HG02884 (cell line): ENCODE measurements around the gene OPRL1.

Source experiments
- ATAC-seq: cut with Tn5 transposase; IDR thresholded peaks from one replicate; pipeline ENCODE4 v1.9.1; 2021; ENCODE audit warnings: mild to moderate bottlenecking, moderate library complexity; ENCODE audit not compliant: unreplicated experiment

OPRL1 gene

DNA sequence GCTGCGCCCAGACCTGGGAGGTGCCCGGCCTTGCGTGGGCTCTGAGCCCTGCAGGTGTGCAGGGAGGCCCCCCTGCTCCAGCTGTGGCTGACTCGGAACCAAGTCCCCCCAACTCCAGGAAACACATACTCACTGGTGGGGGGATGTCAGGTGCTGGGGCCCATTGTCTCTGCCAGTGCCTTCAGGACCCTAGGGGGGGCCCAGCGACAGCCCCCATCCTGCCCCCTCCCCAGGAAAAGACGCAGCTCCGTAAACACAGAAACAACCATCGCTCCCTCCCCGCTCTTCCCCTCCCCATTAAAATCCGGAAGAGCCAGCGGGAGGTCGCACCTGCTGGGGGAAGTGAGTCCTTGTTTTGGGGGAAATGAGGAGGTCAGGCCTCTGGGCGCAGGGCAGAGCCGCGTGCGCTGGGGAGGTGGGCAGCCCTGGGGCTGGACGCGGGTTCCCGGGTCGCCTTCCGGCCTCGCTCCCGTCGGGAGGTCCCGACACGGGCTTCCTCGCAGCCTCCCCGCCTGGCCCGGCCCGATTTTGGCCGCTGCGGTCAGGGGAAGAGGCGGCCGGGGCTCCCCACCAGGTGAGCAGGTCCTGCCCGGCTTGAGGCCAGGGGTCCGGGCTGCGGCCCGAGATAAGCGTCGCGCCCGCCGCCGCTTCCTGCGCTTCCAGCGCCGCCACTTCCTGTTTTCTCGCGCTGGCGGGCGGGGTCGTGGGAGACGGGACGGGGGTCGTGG lies 37.7 kb upstream of the OPRL1 start:
- no peak for ATAC-seq

DNA sequence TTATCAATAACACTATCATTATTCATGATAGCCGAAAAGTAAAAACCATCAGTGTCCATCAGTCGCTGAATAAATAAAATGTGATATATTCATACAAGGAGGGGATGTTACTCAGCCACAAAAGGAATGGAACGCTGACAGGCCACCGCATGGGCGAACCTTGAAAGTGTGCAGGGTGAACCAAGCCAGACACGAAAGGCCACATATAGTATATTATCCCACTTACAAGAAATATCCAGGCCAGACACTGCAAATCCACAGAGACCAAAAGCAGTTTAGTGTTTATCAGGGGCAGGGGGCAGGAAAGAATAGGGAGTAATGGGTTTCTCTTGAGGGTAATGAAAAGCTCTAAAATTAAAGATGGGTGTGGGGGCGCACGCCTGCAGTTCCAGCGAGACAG lies 36.1 kb upstream of the OPRL1 start:
- no peak for ATAC-seq

DNA sequence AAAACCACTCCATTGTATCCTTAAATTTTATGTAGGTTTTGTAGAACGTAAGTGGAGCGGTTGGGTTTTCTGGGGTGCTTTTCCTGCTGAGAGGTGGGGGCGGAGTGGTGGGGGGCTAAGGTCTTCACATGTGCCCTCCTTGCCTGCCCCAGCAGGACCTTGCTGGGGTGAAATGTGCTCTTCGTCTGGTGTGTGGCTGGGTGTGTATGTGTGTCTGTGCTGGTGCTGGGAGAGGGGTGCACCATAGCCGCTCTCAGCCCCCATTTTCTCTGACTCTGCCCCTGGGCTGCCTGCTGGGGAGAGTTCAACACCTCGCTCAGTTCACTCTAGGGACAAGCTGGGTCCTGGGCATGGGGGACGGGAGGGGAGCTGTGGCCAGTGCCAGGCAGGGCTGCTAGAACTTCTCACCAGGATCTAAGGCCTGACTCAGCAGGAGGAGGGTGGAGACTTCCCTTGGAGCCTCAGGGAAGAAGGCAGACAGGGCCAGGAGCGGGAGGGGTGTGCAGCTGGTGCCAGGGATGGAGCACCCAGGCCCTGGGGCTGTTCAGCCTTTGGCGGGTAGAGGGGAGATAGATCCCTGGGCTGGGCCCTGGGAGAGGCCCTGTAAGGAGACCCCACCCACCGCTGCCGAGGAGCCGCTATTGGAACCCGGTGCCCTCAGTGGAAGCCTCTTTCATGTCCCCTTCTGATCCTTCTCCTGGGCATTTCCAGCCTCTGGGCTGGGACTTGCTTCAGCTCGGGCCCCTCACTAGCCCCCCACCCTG lies 35.2 kb upstream of the OPRL1 start:
- no peak for ATAC-seq

DNA sequence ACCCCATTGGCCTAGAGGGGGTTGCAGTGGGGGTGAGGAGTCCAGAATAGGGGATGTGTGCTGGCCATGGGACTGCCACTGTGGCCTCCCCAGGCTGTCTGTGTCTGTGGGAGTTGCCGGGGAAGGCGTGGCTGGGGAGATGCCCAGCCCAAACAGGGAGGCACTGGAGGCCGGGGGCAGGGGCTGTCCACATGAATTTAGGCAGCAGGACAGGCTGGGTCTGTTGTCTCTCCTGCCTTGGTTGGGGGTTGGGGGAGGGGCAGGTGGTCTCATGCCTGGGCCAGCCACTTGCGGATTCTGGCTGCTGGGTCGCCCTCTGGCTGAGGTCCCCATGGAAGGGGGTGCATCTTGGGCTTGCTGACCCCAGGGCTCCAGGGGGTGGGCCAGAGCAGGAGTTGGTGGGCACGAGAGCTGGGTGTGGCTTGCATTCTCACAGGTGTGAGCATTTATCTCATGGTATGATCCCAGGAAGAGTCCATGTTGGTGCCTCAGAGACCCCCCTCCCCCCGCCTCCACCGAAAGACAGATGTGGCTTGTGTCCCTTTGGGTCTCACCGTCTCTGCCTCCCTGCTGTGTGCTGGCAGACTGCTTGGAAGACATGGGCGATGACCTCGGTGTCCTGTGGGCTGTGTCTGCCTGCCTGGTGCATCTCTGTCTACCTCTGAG lies 34.4 kb upstream of the OPRL1 start:
- no peak for ATAC-seq

DNA sequence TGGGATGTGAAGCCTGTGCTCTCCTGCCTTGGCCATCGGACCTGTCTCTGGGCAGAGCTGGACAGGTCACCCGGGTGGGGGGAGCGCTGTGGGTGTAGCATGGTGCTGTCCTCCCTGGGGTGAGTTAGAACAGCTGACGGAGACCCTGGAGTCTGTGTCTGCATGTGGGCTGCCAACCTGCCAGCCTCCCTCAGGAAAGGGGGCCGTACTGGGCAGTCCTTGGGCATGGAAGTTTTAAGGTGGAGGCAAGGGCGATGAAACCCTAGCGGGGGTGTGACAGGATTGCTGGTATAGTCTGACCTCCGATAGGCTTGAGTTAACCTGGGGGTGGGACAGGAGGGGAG lies 32.9 kb upstream of the OPRL1 start:
- ATAC-seq = no peak

DNA sequence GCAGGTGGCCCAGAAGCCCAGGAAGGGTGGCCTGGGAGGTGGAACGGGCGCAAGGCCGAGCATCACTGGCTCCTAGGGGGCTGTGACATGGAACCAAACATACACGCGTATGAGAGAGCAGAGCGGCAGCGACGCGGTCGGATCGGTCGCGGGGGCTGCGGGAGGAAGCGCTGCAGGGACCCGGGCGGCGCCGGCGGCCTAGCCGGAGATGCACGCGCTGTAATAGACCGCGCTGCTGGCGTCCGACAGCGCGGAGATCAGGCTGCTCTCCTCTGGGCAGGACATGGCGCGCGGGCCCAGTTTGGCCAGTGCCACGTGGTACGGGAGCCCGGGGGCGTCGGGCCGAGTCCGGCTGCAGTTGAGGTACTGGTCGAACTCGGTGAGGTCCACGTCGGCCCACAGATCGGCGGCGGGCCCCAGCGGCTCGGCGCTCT lies 31.9 kb upstream of the OPRL1 start:
- ATAC-seq = no peak

DNA sequence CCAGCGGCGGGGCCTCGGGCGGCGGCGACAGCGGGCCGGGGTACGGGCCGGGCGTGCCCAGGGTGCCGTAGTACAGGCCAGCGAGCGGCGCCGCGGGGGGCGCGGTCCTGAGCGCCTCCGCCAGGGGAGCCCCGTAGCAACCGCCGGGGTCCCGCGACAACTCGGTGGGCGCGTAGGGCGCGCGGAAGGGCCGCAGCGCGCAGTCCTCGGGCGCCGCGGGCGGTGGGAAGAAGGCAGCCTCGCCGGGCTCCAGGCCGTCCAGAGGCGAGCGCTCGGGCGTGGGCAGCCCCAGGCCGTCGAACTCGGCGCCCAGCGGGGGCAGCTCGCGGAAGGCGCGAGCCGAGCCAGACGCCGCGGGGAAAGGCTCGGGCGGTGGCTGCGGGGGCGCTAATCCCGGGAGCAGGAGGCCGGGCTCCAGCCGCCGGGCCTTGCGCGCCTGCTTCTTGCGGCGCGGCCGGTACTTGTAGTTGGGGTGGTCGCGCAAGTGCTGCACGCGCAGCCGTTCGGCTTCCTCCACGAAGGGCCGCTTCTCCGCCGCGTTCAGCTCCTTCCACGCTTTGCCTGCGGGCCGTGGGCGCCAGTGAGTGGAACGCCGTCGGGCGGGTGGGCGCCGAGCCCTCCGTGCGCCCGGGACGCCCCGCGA lies 31.4 kb upstream of the OPRL1 start:
- no peak for ATAC-seq

DNA sequence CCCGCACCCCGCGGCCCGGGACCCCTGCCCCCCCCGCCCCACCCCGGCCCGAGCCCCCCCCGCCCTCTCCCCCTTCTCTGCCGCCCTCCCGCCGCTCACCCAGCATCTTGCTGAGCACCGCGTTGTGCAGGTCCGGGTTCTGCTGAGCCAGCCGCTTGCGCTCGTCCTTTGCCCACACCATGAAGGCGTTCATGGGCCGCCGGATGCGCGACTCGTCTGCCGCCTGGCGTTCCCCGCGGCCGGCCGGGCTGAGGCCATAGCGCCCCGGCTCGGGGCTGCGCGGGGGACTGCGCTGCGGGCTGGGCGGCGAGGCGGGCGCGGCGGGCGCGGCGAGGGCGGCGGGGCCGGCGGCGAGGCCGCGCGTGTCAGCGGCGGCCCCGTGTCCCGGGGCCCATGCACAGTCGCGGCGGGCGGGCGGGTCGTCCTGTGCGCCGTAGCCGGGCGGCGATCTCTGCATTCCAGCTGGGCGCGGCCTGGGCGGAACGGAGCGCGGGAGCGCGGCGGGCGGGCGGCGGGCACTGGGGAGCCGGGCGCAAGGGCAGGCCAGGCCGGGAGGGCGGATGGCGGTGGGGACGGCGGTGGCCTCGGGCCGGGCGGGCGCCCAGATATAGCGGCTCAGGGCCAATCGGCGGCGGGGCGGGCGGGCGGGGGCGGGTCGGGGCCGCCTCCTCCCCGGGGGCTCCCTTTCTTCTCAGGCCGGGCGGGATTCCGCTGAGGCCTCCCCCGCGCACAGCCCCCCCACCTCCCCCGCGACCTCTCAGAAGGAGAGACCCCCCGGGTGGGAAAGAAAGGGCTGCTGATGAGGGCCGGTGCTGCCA lies 30.6 kb upstream of the OPRL1 start, which contains the start of gene SOX18:
Gene SOX18 (minus strand): TSS at position 580 of the 818 bp plus-strand sequence. CDS start 123 bp downstream, at position 457.
- no peak for ATAC-seq

DNA sequence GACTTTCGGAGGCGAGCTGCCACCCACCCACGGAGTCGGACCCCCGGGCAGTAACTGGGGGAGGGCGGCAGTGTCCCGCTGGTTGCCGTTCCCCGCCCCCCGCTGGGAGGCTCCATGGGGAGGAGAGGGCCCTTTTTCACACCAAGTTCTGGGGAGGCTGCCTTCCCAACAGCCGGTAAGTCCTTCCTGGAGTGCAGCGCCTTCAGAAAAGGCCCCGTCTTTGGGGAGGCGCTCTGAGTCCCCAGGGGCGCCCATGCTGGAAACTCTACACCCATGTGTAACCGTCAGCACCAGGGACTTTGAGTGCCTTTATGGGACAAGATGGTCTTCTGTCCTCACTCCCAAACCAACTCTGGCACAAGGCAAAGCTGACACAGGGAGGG lies 30.0 kb upstream of the OPRL1 start:
- no peak for ATAC-seq

GRCh38 chr20:64050261-64051032 lies 29.4 kb upstream of the OPRL1 start:
- no peak for ATAC-seq

DNA sequence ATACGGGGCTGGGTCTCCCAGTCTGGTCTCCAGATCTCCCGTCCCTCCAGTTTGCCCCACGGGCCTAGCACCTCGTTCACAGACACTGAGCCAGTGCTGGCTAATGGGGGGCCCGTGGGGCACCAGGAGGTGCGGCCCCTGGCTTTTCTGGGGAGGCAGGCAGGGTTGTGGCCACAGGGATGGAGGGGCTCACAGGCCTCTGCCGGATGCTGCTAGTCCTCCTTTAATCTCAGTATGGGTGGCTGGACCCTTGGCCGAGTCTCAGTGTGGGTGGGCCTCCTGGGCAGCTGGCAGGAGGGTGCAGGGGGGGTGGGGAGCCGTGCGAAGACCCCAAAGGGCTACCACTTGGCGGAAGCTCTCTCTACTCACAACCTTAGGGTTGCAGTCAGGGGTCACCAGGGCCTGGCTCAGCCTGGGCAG lies 28.8 kb upstream of the OPRL1 start:
- ATAC-seq = no peak

GRCh38 chr20:64051561-64052325 lies 28.1 kb upstream of the OPRL1 start:
- ATAC-seq = no peak

- ATAC-seq = no peak
These were observed 27.6 kb upstream of the OPRL1 start for GRCh38 chr20:64052326-64052722.

DNA sequence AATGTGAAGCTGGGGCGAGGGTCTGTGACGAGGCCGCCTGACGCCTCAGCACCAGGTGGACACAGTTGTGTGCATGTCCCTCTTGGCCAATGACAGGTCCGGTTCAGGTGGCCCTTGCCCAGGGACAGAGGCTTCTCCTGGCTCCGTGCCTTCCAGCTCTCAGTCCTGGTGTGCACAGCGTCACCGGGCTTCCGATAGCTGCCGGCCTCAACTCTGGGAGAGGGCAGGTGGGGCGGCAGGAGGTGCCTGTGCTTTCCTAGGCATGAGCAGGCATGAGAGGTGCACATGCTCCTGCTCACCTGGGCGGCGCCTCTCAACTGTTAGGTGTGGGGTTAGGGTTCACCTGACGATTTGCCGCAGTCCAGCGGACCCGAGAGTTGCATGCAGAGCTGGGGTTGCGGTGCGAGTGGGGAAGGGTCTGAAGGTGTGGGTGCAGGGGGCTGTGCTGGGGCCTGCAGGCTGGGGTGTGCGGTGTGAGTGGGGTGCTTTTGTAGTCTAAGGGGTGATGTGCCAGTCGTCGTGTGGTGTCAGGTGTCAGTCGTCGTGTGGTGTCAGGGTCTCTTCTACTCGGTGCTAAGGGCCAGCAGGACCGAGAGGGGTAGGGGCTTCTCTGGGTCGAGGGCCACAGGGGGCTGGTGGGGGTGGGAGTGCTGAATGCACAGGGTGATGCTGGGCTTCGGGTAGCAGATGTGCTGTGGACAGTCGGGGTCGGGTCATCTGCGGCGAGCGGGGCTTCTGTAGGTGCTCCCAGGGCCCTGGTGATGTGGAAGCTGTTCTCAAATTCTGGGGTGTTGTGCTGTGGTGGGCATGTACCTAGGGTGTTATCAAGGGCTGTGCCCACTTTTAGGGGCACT lies 26.7 kb upstream of the OPRL1 start:
- ATAC-seq = no peak

GRCh38 chr20:64053841-64054661 lies 25.8 kb upstream of the OPRL1 start:
- no peak for ATAC-seq

- ATAC-seq = no peak
These were observed 24.4 kb upstream of the OPRL1 start for GRCh38 chr20:64055396-64055892.
